ENCODE results near the gene ADAM17. TPM values are rescaled to one million over a fixed set of nuclear protein-coding genes. Genes with fewer than 3 reads are reported as not detected.
"Not testable (repeated sequence)": the region's sequence is repeated elsewhere in the genome, so short reads cannot be mapped to it uniquely, and the experiment has no call there.

Gene ADAM17
- polyA plus RNA-seq, 1 of the 3 experiments (the other 2 are of a cell fraction) = 17.1 TPM

DNA sequence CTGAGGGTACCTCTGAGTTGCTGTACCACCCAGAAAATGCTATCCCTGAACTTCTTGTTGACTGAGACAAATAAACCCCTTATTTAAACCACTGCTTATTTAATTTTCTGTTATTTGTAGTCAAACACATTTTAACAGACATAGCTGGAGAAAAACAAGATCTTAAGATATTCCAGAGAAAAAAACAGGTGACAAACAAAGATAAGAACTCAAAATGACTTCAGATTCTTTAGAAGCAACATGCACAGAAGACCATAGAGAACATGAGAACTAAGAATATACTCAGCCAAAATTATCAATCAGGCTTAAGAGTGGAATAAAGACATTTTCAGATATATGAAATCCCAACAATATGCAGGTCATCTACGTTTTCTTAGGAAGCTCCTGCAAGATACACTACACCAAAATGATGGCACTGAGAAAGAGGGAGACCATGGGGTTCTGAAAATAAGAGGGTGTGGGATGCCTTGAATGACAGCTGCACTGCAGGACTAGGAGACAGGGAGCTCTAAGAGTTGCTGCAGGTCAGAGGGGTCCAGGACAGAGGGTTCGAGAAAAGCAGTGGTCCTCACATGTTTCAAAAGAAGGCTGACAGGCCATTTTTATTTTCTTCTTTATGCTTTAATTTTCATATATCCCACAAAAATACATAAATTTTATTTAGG is 38.4 kb downstream of the ADAM17 start:
- Histone ChIP-seq H3K9me2 (no peaks in the 10 kb centered on the region), H3K4me2 (no peak overlapping the region), H3F3A (replicated peaks; ENCODE audit: insufficient read depth) (no peaks in the 10 kb centered on the region), H3K27ac (ENCODE audit: low read depth in 2 of 2, low read length in 1 of 2) (no peak overlapping the region), H3K79me2 (ENCODE audit: insufficient read depth) (no peaks in the 10 kb centered on the region), H3K36me3 (replicated peaks in 1 of 2; ENCODE audit: control insufficient read depth in 1 of 2, insufficient read depth in 2 of 2, low read length in 1 of 2) (peaks cover 65 to 68% of the 10 kb centered on the region in 2 experiments), H3K4me3 (ENCODE audit: low read depth in 2 of 2, low read length in 1 of 2) (no peak overlapping the region), H3K9me3 (no peaks in the 10 kb centered on the region), H3K27me3 (ENCODE audit: insufficient read depth) (no peaks in the 10 kb centered on the region), H4K20me1 (ENCODE audit: insufficient read depth) (no peaks in the 10 kb centered on the region), H3K4me1 (ENCODE audit: control insufficient read depth in 1 of 2, insufficient read depth in 2 of 2, low read depth in 1 of 2, low read length in 1 of 2) (no peaks in the 10 kb centered on the region), H2AFZ (ENCODE audit: low read depth) (no peak overlapping the region), H3K9ac (no peak overlapping the region)
- POLR2A ChIA-PET = no interaction called here
- 98% methylated on average over 2 of the region's 2 CpGs for WGBS (ENCODE audit: low lambda C conversion rate)
- CTCF ChIA-PET = interaction anchor here (0.6 to 1.5 kb wide), 3 partner anchors 11 to 252 kb away, joined by 3 to 6 read pairs (median 3); partner anchors contain the start of gene ADAM17
- no peak for DNase-seq
- no peak for TF ChIP-seq SIN3A (IDR thresholded peaks at IDR 0.05; ENCODE audit: borderline replicate concordance, low read depth, low read length)
- no peak for TF ChIP-seq RAD21 (IDR thresholded peaks at IDR 0.05; ENCODE audit: low read length)
- TF ChIP-seq, protein P1, sequence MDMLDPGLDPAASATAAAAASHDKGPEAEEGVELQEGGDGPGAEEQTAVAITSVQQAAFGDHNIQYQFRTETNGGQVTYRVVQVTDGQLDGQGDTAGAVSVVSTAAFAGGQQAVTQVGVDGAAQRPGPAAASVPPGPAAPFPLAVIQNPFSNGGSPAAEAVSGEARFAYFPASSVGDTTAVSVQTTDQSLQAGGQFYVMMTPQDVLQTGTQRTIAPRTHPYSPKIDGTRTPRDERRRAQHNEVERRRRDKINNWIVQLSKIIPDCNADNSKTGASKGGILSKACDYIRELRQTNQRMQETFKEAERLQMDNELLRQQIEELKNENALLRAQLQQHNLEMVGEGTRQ (IDR thresholded peaks at IDR 0.05; ENCODE audit: borderline replicate concordance, low read depth, low read length) = no peak
- no peak for TF ChIP-seq NRF1 (IDR thresholded peaks at IDR 0.05; ENCODE audit: low read depth, low read length)
- no peak for TF ChIP-seq TEAD4 (IDR thresholded peaks at IDR 0.05; ENCODE audit: borderline replicate concordance, insufficient read depth)
- no peak for TF ChIP-seq NFIC (IDR thresholded peaks at IDR 0.05; ENCODE audit: borderline replicate concordance)
- TF ChIP-seq, protein P2, sequence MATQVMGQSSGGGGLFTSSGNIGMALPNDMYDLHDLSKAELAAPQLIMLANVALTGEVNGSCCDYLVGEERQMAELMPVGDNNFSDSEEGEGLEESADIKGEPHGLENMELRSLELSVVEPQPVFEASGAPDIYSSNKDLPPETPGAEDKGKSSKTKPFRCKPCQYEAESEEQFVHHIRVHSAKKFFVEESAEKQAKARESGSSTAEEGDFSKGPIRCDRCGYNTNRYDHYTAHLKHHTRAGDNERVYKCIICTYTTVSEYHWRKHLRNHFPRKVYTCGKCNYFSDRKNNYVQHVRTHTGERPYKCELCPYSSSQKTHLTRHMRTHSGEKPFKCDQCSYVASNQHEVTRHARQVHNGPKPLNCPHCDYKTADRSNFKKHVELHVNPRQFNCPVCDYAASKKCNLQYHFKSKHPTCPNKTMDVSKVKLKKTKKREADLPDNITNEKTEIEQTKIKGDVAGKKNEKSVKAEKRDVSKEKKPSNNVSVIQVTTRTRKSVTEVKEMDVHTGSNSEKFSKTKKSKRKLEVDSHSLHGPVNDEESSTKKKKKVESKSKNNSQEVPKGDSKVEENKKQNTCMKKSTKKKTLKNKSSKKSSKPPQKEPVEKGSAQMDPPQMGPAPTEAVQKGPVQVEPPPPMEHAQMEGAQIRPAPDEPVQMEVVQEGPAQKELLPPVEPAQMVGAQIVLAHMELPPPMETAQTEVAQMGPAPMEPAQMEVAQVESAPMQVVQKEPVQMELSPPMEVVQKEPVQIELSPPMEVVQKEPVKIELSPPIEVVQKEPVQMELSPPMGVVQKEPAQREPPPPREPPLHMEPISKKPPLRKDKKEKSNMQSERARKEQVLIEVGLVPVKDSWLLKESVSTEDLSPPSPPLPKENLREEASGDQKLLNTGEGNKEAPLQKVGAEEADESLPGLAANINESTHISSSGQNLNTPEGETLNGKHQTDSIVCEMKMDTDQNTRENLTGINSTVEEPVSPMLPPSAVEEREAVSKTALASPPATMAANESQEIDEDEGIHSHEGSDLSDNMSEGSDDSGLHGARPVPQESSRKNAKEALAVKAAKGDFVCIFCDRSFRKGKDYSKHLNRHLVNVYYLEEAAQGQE (IDR thresholded peaks at IDR 0.05; ENCODE audit: low read depth, low read length) = no peak
- no peak for TF ChIP-seq FOXM1 (IDR thresholded peaks at IDR 0.05; ENCODE audit: low read depth)
- no peak for TF ChIP-seq GATA2 (CRISPR knock-in tag; IDR thresholded peaks at IDR 0.05)
- no peak for TF ChIP-seq MEF2A (IDR thresholded peaks at IDR 0.05; ENCODE audit: borderline replicate concordance, low read depth)
- TF ChIP-seq EP300 (IDR thresholded peaks at IDR 0.05; ENCODE audit: borderline replicate concordance in 1 of 2, low read depth in 1 of 2, low read length in 1 of 2) = no peak

DNA sequence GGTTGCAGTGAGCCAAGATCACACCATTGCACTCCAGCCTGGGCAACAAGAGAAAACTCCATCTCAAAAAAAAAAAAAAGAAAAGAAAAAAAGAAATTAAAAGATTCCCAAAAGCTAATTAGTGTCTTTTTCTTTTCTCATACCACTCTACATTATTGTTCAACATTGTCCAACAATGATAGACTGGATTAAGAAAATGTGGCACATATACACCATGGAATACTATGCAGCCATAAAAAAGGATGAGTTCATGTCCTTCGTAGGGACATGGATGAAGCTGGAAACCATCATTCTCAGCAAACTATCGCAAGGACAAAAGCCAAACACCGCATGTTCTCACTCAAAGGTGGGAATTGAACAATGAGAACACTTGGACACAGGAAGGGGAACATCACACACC is 41.7 kb downstream of the ADAM17 start:
- H3K27ac ChIP-seq (ENCODE audit: low read depth in 2 of 2, low read length in 1 of 2); H2AFZ ChIP-seq (ENCODE audit: low read depth); POLR2A ChIA-PET; H3K4me1 ChIP-seq (ENCODE audit: control insufficient read depth in 1 of 2, insufficient read depth in 2 of 2, low read depth in 1 of 2, low read length in 1 of 2); H3K9ac ChIP-seq; H3K27me3 ChIP-seq (ENCODE audit: insufficient read depth); H3K9me3 ChIP-seq; H3K4me3 ChIP-seq (ENCODE audit: low read depth in 2 of 2, low read length in 1 of 2); H3F3A ChIP-seq (replicated peaks; ENCODE audit: insufficient read depth); H3K9me2 ChIP-seq; H3K4me2 ChIP-seq; H4K20me1 ChIP-seq (ENCODE audit: insufficient read depth); H3K79me2 ChIP-seq (ENCODE audit: insufficient read depth); DNase-seq: not testable (repeated sequence)
- peaks cover 49 to 63% of the 10 kb centered on the region in 2 experiments for H3K36me3 ChIP-seq (replicated peaks in 1 of 2; ENCODE audit: control insufficient read depth in 1 of 2, insufficient read depth in 2 of 2, low read length in 1 of 2)
- CTCF ChIA-PET = interaction anchor here (1.5 kb wide), 1 partner anchor 18 kb away, joined by 4 read pairs; no protein-coding TSS in a partner anchor
- 99% methylated on average over 3 of the region's 3 CpGs for WGBS (ENCODE audit: low lambda C conversion rate)
